ENCODE measurements around the gene BRICD5.

BRICD5 gene

DNA sequence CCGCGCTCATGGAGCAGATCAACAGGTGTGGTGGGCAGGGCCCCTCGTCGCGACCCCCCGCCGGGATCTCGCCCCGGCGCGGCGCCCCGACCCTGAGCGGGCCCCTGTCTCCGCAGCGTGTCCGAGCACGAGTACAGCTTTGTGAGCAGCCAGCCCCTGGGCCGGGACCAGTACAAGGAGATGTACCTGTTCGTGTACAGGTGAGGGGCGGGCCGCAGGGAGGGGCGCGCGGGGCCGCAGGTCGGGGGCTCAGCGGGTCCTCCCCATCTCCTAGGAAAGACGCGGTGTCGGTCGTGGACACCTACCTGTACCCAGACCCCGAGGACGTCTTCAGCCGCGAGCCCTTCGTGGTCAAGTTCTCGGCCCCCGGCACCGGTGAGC, 26.4 kb upstream of the BRICD5 start:
- no peak for DNase-seq

DNA sequence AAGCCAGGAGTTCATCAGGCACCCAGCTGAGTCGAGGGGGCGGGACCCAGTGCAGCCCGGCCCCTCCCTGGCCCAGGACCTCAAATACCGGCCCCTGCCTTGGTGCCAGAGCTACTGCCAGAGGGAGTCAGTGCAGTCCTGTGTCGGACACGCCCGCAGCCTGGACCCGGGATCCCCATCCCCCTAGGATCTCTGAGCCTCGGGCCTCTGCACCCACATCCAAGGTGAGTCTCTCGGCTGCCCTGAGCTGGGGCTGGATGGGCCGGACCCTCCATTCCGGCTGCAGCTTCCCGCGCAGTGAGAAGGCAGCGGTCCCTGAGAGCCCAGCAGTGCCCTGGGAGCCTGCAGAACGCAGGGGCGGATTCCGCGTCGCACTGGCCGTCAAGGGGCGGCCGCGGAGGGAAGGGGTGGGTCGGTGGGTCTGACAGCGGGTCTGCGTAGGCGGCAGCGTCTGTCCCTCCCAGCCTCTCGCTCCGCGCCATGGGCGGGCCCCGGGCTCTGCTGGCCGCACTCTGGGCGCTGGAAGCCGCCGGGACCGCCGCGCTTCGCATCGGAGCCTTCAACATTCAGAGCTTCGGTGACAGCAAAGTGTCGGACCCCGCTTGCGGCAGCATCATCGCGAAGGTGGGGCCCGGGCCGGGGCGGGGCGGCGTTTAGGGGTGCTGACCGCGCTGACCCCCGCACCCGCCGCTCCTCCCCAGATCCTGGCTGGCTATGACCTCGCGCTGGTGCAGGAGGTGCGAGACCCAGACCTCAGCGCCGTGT, 25.9 kb upstream of the BRICD5 start, which contains the start of gene DNASE1L2:
DNASE1L2 (plus strand) TSS at position 108 of the 765 bp plus-strand sequence; CDS start at position 481, 373 bp downstream.
- no peak for DNase-seq

DNA sequence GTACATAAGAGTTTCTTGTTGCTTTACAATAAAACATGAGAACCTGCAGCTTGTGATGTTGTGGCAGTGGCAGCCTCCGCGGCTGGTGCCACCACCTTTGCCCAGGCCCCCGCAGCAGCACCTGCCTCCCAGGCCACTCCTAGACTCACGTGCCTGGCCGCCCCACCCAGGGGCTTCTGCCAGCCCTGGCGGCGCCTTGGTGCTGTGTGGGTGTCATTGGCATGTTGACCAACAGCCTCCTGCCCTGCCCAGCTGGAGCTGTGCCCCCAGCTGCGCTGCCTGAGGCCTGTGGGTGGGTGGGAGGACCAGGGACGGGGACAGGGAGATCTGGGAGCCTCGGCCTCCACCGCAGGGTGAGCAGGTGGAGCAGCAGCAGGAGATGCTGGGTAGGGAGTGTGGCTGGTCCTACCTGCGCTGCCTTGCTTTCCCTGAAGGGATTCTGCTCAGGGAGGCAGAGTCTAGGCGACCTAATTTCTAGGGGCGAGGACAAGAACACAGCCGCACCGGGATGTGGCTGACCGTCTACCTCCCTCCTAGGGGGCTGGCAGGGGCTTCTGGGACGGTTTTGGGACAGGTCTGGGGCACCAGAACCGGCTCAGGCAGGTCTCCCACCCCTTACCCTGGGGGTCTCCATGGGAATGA, 25.2 kb upstream of the BRICD5 start:
- DNase-seq = no peak

DNA sequence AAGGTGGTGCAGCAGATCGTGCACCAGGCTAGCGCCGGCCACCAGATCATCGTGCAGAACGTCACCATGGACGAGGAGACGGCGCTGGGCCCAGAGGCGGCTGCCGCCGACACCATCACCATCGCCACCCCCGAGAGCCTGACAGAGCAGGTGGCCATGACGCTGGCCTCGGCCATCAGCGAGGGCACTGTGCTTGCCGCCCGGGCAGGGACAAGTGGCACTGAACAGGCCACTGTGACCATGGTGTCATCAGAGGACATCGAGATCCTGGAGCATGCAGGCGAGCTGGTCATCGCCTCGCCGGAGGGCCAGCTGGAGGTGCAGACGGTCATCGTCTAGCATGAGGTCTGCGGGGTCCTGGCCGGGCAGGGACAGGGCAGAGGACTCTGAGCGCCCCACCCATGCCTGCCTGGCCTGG, 24.6 kb upstream of the BRICD5 start:
- DNase-seq = no peak

DNA sequence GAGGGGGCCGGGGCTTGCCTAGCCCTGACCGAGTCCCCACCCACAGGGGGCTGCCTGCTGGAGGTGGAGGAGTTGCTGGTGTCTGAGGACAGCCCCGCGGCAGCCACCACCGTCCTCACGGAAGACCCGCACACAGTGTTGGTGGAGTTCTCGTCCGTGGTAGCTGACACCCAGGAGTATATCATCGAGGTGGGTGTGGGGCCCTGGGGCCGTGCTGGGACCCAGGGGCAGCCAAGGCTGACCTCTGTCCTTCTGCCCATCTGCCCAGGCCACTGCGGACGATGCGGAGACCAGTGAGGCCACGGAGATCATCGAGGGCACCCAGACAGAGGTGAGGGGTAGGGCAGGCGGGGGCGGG, 24.1 kb upstream of the BRICD5 start:
- DNase-seq = no peak

DNA sequence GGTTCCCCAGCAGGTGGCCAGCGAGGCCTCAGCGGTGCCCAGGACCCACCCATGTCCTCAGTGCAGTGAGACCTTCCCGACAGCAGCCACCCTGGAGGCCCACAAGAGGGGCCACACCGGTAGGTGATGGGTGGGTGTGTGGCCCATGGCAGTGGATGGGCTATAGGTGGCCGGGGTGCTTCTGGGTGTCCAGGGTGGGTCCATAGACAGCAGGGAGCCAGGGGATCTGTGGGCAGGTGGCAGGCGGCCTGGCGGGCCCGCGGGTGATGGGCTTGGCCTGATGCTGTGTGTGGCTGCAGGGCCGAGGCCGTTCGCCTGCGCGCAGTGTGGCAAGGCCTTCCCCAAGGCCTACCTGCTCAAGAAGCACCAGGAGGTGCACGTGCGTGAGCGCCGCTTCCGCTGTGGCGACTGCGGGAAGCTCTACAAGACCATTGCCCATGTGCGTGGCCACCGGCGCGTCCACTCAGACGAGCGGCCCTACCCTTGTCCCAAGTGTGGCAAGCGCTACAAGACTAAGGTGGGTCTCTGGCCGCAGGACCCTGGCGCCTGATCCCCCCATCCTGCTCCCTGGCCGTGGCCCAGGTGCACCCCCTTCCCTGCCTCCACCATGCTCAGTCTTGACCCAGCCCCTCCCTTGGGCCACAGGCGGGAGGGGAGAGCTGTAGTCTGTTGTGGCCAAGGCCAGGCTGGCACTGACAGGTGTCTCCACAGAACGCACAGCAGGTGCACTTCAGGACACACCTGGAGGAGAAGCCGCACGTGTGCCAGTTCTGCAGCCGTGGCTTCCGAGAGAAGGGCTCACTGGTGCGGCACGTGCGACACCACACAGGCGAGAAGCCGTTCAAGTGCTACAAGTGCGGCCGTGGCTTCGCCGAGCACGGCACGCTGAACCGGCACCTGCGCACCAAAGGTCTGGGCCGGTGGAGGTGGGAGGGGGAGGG, 23.5 kb upstream of the BRICD5 start:
- no peak for DNase-seq

DNA sequence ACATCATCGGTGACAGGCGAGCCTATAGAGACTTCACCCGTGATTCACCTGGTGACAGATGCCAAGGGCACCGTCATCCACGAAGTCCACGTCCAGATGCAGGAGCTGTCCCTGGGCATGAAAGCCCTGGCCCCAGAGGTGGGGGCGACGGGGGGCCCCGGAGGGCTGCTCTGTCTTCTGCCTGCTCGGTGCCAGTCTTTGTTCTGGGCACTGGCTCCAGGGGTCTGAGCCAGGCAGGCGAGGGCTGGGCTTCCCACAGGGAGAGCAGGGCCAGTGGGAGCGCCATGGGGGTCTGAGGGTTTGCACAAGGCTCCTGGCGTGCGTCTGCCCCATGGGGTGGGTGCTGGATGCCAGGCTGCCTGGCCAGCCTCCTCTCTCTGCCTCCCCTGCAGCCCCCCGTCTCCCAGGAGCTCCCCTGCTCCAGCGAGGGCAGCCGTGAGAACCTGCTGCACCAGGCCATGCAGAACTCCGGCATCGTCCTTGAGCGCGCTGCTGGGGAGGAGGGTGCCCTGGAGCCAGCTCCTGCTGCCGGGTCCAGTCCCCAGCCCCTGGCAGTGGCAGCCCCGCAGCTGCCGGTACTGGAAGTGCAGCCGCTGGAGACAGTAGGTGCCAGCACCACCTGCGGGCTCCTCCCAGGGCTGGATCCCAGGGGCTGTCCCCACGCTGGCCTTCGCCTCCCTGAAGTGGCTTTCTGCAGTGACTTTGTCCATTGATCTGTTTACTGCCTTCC, 22.5 kb upstream of the BRICD5 start:
- no peak for DNase-seq

DNA sequence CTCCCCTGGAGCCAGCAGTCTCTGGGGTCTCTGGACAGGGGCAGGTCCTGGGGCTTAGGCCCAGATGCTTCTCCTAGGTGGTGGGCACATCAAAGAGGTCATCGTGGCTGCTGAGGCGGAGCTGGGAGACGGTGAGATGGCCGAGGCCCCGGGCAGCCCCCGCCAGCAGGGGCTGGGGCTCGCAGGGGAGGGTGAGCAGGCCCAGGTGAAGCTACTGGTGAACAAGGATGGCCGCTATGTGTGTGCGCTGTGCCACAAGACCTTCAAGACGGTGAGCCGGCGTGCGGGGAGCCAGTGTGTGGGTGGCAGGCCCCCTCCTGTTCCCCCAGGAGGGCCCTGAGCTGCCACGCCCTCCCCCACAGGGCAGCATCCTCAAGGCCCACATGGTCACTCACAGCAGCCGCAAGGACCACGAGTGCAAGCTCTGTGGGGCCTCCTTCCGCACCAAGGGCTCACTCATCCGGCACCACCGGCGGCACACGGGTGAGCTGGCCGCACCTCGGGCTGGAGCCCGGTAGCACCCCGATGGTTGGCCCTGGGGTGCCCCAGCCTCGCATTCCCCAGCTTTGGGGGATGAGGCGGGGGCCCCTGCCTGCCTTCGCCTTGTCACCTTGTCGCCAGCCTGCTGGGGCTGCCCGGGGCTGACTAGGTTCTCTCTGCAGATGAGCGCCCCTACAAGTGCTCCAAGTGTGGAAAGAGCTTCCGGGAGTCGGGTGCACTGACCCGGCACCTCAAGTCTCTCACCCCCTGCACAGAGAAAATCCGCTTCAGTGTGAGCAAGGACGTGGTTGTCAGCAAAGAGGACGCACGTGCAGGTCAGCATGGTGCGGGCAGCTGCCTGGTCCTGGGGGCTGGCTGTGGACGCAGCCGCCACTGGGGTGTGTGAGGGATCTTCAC, 21.7 kb upstream of the BRICD5 start:
- DNase-seq = no peak

DNA sequence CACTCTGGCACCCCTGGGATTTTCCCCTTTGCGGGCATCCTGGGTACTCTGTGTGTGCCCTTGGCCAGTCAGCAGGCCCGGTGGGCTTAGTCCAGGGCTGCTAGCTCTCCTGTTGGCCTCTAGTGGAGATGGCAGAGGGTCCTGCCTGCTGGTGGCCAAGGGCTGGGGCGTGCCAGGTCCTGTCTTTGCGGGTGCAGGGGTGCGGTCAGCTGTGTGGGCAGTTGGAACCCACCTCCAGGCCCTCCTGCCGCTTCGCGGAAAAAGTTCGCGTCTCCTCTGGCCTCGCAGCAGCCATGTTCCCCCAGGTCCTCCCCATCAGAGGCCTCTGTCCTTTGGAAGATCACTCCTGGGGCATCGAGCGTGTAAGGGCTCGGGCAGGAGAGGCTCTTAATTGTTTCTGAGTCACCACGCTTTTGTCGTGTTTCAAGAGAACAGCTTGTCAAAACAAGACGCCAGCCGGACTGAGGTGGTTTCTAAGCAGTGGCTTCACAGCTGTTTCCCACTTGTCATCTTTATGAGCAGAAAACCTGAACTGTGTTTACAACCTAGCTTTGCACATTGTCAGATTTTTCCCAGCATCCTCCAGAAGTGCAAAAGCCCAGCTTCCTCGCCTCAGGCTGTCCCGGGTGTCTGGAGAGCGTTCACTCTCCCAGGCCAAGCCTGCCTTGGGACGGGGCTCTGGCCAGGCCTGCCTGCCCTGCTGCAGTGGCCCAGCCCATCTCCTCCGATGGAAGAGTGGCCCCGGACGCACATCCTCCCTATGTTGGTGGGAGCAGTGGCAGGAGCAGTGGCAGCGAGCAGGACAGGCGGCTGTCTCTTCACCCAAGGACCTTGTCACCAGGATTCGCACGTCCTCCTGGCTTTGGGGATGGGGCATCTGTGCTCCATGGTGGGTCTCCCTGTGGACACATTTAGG, 20.6 kb upstream of the BRICD5 start:
- DNase-seq = no peak

DNA sequence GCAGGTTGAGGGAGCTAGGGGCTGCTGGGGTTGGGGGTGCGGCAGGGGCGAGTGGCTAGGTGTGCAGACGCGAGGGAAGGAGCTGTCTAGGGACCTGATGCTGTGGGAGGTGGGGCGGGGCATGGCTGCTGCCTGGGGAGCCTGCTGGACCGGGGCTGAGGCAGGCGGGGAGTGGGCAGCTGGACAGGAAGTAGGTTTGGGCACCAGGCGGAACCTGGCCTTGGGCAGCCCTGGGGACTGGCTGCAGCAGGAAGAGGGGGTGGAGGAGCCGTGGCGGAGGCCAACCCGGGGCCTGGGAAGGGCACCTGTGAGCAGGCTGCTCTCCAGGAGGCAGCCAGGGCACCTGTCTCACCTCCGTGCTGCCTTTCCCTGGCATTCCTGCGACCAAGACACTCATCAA, 19.7 kb upstream of the BRICD5 start:
- DNase-seq = no peak

DNA sequence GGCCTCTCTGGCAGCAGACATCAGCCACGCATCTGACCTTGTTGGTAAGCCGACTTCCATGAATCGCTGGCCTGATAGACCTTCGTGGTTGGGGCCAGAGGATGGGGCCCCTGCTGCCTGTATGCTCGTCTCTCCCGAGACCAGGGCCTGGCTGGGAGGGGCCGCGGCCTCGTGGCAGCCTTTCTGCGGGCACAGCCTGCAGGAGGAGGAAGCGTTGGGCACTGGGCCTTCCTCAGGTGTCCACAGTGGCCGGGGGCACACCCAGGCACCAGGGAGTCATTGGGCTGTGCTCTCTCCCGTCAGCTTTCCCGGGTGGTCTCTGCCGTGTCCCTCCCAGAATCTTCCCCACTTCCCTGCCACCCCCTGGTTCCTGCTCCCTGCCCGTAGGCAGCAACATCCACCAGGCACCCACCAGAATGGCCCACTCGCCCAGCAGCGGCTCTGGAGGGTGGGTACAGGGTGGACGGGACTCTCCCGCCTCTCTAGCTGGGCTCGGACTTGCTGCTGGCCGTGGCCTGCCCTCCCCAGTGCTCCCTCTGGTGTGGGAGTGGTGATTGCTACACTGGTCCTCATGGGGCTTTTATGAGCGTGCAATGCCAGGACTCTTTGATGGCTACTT, 19.1 kb upstream of the BRICD5 start:
- DNase-seq = no peak

DNA sequence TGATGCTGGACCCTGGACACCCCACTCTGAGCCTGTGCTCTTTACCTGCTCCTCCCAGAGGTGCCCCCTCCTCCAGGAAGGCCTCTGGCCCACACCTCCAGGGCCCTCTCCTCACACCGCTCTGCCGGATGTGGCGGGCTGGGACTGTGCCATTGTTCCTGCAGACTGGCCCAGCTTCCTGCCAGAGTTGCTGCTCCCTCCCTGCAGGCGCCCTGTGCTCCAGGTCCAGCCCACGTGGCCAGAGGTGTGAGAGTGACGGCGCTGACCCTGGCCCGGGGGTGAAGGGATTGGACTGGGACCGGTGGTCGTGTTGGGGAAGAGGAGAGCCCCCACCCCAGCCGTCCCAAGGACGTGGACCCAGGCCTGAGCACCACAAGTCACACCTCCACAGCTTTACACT, 18.4 kb upstream of the BRICD5 start:
- no peak for DNase-seq

DNA sequence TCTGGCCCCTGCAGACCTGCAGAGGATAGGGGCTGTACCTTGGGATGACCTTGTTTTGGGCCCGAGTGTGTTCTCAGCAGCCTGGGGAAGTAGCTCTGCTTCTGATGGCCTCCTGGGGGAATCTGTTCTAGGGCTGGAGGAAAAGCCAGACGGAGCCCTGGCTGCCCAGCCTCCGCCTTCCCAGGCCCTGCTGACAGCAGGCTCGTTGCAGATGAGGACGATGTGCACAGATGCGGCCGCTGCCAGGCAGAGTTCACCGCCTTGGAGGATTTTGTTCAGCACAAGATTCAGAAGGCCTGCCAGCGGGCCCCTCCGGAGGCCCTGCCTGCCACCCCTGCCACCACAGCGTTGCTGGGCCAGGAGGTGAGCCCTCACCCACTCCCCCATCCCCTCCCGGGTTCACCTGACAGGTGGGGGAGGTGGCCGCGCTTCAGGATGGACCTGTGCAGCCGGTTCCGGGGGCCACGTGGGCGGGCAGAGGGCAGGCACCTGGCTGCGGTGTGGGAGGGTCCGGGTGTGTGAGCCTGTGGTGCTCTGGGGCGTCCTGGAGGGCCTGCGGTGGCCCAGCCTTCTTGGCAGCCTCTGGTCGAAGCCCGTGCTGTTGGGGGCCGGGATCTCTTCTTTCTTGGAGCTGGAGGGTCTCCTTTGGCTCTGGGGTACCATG, 17.6 kb upstream of the BRICD5 start:
- DNase-seq = no peak

DNA sequence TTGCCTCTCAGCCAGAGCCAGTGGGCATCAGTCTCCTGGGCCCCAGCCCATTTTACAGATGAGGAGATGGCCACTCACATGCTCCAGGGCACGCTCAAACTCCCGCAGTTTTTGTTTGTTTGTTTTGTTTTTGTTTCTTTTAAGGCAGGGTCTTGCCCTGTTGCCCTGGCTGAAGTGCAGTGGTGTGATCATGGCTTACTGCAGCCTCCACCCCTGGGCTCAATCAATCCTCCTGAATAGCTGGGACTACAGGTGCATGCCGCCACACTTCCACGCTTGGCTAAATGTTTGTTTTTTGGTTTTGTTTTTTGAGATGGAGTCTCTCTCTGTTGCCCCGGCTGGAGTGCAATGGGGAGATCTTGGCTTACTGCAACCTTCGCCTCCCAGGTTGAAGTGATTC, 16.3 kb upstream of the BRICD5 start:
- no peak for DNase-seq

DNA sequence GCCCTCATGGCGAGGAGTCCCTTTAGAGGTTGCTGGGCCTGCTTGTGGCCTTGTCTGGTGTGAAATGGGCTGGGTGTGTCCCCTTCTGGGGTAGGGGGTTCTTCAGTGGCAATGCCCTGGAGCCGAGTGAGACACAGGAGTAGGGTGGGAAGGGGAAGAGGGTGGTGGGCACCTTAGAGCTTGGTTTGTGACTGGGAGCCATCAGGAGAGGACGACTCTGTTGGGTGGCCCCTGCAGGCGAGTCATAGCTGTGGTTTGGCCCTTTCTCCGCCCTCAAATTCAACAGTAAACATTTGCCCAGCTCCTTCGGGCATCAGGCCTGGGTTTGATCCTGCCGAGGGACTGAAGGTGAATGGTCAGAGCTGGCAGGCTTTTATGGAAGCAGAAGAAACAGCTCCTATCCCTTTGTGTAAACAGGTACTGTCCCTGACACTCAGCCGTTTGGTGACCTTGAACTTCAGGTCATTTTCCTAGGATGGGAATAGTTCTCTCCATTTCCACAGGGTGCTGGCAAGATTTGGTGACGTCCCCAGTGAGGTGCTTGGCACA, 15.7 kb upstream of the BRICD5 start:
- no peak for DNase-seq

DNA sequence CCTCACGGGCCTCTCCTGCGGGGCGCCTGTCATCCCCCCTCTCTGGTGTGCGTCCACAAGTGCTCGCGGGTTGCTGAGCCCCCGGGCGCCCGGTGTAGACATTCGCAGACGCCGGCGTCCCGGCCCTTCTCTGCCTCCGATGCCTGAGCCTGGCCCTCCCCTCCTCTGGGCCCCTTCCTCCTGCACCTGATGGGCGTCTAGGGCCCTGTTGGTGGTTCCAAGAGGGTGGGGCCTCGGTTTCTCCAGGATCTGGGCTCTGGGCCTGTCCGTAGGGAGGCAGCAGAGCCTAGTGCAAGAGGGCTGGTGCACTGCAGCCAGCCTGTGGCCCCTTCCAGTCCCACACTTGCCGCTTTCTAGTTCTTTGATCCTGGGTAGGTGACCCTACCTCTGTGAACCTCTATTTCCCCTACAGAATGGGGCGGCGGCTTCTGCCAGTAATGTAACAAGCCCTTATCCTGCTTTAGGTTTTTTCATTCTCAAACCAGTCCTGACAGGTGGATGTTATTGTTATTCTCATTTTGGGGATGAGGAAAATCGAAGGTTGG, 13.4 kb upstream of the BRICD5 start:
- DNase-seq = peak; percentile 28

DNA sequence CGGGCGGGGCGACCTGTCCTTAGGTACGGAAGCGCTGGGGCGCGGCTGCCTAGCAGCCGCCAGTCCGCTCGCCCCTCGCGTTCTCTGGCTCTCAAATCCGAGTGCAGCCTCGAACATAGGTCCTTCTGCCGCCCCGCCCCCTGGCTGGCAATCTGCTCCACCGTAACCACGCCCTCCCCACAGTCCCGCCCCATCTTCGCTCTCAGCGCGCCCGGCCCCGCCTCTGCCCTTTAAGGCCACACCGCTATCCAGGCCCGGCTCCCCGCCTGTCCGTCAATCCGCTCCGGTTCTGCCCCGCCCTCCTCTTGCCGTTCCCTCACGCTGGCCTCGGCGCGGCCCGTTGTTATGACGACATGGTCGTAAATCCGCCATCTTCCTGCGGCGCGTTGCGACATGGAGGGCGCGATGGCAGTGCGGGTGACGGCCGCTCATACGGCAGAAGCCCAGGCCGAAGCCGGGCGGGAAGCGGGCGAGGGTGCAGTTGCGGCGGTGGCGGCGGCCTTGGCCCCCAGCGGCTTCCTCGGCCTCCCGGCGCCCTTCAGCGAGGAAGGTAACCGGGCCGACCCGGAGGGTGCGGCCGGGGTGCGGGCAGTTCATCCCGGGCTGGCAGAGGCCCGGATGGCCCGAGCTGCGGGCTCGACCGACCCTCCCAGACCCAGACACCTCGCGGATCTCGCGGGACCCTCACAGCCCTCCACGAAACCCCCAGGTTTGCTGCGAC, 12.7 kb upstream of the BRICD5 start, which contains the start of gene E4F1:
E4F1 (plus strand) TSS at position 371 of the 721 bp plus-strand sequence; CDS start at position 394, 23 bp downstream.
- peak; percentile 100 for DNase-seq

DNA sequence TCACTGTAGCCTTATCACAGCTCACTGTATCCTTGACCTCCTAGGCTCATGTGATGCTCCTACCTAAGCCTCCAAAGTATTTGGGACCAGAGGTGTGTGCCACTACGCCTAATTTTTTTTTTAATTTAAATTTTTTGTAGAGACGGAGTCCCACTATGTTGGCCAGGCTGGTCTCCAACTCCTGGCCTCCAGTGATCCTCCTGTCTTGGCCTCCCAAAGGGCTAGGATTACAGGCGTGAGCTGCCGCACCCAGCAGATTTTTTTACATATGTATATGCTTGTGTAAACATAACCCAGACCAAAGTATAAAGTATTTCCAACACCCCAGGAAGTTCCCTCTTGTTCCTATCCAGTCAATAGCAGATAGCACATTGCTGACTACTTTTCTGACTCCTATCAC, 5.7 kb upstream of the BRICD5 start:
- DNase-seq = no peak

DNA sequence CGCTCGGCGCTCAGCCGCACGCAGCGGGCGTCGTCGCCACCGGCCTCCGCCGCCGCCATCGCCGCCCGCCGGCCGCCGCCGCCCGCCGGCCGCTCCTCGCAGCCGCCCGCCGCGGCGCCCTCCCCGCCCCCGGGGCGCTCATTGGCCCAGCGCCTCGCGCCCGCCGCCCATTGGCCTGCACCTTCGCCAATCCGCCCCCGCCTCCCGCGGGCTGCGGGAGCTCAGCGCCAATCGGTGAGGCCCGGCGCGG, 4.0 kb upstream of the BRICD5 start, which contains the start of gene PGP:
PGP (minus strand) TSS at position 122 of the 250 bp plus-strand sequence; CDS start at position 59, 63 bp downstream.
- no peak for DNase-seq

All from activated naive CD4-positive, alpha-beta T cell treated with Interleukin-2 at 50 U/mL for 16 hours (primary cell).